Fibroblast of skin of scalp (primary cell): Measurements from ENCODE around the gene RPL34. TPM values are rescaled to one million over a fixed set of nuclear protein-coding genes. Genes with fewer than 3 reads are reported as not detected.
"Not testable (repeated sequence)": the region's sequence is repeated elsewhere in the genome, so short reads cannot be mapped to it uniquely, and the experiment has no call there.

Experiments
- DNase-seq: peaks from one replicate; pipeline ENCODE4 v3.0.0-alpha.2; 2013
- polyA plus RNA-seq, 2 experiments: library from polyadenylated mRNA; unstranded; fragments of 120-200 nt; gene quantifications; one replicate each; pipeline ENCODE4 v1.2.1, GENCODE V29; 2013; ENCODE audit not compliant: insufficient read length in 2 of 2

RPL34 gene
- polyA plus RNA-seq (2013, experiment 1 of 2; ENCODE audit: insufficient read length), result 1,094 TPM
- 1,105 TPM for polyA plus RNA-seq (2013, experiment 2 of 2; ENCODE audit: insufficient read length)

DNA sequence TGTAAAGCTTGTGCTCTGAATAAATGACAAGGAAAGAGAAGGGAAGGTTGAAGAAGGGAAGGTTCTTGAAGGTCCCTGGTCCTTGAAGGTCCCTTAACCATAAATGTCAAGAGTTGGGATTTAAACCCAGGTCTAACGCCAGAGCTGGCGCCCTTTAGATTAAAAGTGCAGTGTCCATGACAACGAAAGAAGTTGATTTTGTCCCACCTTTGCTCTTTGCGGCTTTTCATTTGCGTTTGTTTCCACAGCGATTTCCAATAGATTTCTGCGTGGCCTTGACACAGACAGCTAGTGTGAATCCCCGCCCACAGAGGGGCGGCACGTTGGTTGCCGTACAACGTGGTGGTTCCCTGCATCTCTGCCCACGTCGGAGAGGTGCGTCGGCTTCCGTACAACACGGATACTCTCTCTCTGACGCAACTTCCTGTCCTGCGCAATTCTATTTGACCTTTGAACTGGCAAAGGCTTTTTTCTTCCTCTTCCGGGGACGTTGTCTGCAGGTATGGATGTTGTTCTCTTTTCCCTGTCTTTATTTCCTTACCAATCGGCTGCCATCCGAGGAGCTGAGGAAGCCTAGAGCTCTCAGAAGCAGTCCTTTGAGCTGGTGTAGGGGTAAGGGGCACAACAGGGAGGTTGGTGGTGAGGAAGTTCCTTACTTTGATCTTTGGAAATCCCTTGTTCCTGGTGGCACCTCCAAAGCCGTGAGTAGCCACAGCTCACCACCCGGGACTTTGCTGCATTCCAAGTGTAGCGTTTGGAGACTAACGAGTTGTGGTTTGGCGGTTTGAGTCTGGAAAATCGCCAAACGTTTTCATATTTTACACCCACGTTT lies at the start of gene RPL34:
Gene RPL34 (plus strand): TSS at position 476 of the 832 bp plus-strand sequence. CDS start 1,384 bp downstream, outside the sequence.
- peak; percentile 99 for DNase-seq

DNA sequence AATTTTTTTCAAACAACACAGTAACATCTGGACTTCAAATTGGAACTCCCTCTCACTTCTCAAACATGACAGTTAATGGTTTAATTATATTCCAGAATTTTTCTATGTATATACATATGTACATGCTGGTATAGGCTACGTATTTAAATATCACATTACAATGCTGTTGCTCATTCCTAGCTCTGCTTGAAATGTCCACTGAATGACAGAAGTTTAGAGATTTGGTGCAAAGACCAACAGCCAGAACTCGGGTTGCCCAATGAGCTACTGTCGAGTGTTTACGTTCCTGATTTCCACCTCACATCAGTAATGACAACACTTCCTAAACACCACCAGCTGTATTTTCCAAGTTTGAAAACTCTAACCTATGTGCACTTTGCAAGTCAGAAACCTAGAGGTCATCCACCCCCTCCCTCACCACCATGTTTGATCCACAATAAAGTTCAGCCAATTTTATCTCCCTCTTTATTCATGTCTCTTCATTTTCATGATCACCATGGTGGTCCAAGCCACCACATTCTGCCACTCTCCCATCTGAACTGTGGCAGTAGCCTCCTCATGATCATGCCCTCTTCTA lies 49.3 kb upstream of the RPL34 start:
- DNase-seq, result peak; percentile 75

DNA sequence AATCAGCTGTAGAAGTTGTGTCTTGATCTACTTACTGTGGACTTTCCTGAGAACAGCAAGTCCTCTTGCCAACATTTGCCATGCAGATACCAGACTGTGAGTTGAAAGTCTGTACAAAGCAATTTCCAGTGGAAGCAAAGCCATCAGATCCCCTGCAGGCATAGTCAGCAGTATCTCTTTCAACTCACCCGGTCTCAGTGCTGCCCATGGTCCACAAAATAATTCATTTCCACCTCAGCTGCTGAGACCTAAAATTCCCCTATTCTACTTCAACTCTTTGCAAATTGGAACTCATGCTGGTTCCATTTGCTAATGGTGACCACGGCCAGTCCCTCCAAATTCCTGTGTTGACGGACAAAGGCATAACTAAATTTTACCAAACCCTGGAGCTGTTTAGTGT lies 46.0 kb upstream of the RPL34 start:
- no peak for DNase-seq

DNA sequence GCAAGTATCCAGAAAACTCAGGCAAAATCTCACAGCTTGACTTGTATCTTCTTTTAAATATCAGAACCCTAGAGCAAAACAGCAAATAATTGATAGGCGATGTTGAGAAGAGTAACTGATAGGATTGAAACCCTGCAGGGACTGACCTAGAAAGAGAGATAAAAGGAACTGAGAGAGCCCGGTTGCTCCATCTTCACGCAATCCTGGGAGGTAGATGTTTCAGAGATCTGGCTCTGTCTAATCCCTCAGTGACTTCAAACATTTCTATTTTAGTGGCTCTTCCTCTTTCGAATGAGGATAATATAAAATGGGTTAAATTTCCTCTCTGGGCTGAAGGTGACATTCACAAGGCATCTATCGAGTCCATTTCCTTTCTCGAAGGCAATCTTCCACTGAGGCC lies 39.3 kb upstream of the RPL34 start:
- DNase-seq, result no peak

DNA sequence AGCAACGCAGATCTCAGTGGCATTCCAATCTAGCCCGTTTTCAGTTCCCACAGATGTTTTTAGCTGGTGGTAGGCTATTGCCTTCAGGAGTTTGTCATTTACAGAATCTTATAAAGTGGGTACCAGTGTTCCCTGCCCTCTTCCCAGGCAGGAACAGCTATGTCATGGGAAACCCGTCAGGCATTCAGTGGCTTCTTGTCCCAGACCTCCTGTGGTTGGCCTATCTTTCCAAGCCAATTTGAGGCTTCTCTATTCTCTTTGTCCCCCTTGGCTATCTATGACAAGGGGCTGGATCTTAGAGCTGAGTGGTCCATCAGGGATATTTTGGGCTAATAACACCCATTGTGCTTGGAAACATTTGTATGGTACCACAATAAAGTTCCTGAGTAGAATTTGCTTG lies 33.6 kb upstream of the RPL34 start:
- no peak for DNase-seq

DNA sequence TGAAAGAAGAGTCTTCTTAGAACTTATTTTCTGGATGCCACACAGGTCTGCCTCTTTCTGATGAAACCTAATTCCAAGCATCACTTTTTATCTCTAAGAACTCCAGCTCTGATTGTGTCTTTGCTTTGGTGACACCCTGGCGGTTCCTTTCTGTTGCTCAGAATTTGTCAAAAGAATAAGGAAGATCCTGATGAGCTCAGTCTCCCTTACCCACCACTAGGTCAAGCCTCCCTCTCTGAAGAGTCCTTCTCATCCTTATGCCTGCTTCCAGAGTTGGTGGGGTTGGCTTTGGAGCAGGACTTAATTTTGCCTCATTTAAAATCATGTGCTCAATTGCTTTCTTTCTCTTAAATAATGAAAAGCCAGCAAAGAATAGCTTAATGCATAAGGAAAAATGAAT lies 31.5 kb upstream of the RPL34 start:
- no peak for DNase-seq

DNA sequence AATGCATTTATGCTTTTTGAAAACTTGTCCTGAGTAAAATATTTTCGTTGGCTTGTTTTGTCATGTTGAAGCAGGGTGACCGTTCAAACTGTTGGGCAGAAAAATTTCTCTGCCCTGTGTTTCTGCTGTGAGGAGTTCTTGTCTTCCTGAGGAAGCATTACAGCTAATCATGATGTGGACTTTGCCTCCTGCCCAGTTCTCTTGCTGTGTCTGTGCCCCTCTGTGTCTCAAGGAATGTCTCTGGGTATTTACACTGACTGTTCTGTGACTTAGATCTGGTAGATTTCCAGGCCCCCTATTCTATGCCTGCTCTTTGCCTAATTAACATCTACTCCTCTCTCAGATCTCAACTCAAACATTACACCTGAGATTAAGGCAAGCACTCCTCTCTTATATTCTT lies 30.4 kb upstream of the RPL34 start:
- DNase-seq, result no peak

DNA sequence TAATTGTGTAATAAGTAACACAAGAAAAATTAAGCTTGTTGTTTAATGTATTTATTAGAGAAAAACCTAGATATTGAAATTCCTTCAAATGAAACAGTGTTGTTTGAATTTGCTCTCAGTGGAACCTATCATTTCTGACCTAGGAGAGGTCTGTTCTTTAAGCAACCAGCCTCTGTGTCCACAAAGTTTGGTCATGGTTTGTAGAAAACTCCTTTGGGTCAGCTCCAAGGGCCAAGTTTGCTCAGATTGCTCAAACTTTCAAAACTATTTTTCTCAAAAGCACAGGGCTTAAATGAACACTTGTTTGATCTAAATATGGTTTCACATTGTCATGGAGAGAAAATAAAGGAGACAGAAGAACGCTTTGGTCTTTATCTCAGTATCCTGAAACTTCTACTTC lies 29.6 kb upstream of the RPL34 start:
- DNase-seq, result no peak

DNA sequence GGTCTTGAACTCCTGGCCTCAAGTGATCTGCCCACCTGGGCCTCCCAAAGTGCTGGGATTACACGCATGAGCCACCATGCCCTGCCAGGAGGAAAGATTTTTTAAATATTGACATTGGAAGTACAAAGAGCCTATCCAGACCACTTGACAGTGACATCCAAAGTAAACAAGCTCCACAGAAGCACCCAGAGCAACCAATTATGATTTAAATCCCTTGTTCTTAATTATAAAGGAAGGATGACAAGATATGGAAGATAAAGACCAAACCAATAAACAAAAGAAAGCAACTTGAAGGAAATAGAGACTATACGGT lies 27.7 kb upstream of the RPL34 start:
- DNase-seq, result no peak

DNA sequence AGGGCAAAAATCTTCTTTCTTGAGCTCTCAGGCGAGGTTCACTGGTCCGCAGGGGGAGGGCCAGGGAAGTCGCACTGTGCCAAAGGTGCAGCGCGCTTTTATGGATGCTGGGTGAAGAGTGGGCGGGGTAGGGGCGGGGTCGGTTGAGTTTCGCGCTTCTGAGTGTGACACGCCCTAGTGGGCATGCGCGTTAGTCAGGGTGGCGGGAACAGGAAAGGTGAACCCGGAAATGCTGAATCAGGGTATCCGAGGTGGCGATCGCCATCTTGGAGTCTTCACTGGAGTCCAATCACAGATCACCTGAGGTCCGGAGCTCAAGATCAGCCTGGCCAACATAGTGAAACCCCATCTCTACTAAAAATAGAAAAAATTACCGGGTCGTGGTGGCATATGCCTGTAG lies 26.1 kb upstream of the RPL34 start:
- DNase-seq, result not testable (repeated sequence)

DNA sequence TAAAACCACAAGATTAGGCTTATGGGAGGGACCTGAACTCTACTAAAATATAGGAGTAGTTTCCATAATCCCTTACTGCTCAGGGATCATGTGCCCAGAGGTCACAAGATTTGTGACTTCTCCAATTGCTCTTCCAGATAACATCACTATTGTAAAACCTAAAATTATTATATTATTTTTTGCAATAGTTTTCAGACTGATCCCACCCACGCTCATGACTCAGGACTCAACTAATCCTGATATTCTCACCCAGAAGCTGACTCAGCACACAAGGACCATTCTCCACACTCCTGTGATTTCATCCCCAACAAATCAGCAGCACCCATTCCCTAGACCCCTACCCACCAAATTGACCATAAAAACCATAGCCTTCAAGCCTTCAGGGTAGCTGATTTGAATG lies 24.0 kb upstream of the RPL34 start:
- no peak for DNase-seq

DNA sequence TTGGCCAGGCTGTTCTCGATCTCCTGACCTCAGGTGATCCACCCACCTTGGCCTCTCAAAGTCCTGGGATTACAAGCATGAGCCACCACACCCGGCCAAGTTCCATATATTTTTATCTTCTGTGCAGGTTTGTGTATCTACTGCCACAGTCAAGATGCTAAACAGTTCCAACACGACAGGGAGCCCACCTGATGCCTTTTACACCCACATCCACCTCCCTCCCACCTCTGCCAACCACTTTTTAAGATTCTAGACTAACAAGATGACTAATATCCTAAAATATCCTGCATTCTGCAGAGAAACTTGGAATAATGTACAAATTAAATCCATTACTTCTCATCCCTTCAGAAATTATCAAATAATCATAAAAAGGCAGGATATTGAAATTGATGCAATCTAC lies 19.3 kb upstream of the RPL34 start:
- no peak for DNase-seq

DNA sequence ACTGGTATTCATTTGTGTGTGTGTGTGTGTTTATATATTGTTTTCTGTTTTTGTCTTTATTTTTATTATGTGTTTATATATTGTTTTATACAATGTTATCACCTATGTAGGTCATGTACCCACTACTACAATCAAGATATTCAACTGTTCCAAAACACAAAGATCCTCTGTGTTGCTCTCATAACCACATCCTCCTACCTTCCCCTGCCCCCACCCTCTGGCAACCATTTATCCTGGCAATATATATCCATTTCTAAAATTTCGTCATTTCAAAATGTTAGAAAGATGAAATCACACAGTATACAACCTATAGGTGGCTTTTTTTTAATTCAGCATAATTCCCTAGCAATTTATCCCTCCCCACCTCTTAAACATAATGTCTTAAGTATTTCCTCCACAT lies 18.8 kb upstream of the RPL34 start:
- DNase-seq, result no peak

DNA sequence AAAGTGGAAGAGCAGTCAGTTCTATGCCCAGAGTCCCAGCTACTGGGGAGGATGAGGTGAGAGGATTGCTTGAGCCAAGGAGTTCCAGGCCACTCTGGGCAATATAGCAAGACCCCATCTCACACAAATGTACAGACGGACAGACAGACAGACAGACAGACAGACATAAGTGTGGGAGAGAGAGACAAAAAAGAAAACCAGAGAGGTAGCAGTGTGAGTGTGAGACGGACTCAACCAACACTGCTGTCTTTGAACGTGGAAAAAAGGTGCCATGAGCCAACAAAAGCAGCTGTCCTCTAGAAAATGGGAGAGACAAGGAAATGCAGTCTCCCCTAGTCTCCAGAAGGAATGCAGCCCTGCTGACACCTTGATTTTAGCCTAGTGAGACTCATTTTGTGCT lies 18.2 kb upstream of the RPL34 start:
- DNase-seq, result no peak

DNA sequence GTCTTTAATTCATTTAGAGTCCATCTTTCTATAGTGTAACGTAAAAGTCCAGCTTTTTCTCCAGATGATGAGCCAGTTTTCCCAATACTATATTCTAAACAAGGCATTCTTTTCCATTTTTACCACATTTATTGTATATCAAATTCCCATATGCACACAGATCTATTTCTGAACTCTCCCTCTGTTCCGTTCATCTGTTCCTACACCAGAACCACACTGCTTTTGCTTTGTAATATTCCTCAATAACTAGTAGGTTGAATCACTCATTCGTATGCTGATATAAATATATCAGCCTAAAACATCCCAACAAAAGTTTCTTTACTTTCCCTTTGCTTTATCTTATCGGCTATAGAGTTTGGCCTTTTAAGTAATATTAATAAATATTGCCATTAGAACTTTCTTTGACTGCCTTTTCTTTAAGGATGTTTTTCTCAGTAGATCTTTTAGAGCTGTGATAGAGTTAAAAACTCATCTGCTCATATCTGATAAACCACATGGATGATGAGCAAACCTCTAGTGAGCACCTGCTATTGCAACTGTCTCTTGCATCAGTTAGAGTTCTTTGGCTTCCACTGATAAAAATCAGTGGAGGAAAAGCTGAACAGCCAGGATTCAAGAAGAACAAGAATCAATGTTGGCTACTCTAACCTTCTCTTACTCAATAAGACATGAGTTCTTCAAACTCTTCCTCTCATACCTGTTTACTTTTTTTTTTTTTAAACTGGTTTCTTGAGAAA lies 13.1 kb upstream of the RPL34 start:
- no peak for DNase-seq

DNA sequence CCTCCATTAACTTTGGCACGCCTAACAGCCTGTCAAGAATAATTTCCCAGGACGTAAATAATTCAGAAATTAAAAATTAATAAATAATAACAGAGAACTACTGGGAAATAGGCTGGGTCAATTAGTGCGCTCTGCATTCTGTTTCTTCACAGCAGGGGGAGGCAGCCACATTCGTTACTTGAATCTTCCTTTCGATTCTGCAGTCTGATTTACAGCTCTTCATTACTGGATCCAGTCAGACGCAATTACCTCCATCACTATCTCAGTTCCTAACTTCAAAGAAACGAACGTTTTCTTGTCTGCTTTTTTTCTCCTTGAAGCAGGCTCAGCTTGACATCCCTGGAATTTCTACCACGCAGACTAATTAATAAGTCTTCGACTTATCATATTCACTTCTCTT lies 9.0 kb upstream of the RPL34 start:
- peak; percentile 33 for DNase-seq

DNA sequence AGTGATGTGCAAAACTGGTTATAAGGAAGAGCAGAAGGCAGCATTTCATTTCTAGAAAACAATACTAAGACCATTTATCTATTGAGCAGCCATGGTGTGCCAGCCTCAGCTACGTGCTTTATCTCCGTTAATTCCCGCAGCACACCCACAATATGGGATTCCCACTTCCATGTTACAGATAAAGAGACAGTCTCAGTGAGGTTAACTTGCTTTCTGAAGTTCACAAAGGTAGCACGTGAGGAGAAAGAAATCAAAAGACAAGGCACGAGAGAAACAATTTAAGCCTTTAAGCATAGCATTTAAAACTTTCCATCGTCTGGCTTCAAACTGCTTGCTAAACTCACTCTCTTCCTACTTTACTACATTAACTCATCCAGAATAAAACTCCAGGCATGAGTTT lies 8.0 kb upstream of the RPL34 start:
- no peak for DNase-seq

DNA sequence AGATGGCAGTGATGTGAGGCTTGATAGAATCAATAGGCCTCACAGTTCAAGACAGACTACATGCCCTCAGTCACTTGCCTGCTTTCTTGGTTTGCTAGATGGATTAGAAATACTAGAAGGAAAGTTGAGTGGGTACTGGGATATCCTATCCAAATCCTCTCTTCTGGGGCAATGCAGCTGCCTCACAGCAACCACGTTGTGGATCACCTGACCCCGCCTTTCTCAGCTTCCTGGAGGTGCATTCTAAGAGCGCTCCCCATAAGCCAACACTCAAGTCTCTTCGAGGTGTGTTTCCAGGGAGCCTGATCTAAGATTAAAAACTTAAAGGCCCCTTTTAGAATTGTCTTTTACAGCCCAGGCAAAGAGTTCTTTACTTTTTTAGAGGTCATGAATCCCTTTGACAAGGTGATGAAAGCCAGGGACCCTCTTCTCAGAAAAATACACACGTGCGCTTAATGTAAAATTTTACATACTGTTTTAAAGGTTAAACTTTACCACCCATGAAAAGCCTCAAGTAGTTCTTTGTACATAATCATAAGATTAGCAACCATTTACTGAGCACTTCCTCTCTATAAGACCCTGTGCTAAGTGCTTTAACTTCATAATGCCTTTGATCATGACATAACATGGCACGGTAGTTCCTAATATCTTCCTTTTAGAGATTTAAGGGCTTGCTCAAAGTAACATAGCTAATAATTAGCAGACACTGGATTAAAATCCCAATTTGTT lies 840 bp upstream of the RPL34 start:
- no peak for DNase-seq

DNA sequence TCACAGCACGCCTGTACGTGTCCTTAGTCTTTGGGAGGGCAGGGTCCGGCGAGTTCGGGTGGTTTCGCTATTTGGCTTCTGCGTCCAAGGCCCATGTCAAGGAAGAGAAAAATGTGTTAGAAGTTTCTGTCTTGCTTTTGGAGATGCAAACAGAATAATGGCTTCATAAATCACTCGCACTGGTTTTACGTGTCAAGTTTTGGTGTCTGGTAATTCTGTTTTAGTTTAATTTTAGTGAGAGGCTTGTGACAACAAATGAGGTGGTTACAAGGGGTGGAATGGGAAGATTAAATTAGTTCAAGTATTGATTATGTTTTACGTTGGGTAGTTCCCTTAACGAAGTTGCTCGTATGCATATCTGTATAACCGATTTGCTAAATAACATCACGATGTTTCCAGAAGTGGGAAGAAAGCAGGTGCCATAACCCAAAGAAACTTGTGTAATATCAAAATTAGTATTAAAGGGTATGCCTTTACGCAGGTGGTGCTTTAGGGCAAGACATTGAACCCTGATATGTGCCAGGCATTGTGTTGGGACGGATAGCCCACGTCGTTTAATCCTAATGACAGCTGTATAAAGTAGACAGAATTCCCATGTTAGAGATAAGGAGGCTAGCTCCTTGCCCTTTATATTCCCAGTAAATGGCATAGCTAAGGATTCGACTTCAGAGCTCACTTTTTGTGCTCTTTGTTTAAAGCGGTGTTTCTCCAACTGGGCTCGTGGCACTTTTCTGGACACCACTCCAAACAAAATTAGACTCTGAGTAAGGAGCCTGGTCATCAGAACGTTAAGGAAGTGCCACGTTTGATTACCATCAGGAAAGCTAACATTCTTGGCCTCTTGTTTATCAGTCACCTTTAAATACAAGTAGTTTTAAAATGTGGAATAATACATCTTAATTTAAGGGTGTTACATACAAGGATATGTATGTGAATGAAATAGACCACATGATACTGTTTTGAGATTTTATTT lies 843 bp downstream of the RPL34 start:
- no peak for DNase-seq

DNA sequence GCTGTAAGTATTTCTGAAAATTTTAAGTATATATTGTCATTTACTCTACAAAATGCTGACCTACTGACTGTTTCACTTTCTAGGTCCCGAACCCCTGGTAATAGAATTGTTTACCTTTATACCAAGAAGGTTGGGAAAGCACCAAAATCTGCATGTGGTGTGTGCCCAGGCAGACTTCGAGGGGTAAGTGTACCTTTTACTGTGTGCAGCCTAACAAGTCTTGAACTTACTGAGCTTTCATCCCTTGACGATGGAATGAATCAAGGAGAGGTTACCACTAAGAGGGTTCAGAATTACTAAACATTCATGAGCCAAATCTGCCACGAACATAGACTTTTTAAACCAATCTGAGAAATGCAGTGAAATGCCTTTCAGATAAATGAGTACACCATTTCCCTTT lies 1.6 kb downstream of the RPL34 start:
- DNase-seq, result no peak

DNA sequence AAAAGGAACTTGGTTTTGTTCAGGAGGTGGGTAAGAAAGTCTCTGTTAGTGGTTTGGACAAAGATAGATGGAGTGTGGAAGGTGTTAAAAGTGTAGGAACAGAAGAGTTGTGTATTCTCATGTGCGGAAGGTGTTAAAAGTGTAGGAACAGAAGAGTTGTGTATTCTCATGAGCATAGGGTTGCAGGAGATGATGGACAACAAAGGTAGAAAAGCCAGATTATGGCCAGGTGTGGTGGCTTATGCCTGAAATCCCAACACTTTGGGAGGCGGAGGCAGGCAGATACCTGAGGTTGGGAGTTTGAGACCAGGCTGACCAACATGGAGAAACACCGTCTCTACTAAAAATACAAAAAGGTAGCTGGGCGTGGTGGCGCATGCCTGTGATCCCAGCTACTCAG lies 2.5 kb downstream of the RPL34 start:
- DNase-seq, result no peak
